Stimulated activated CD4-positive, alpha-beta T cell treated with anti-CD3 and anti-CD28 coated beads, TNF-alpha, amount 100 ng/mL, for 4 hours (primary cell): ENCODE measurements around the gene CCDC14.
A peak's percentile ranks its signal among the peaks of the same experiment; 100 is the strongest.
"Not testable (repeated sequence)": the region's sequence is repeated elsewhere in the genome, so short reads cannot be mapped to it uniquely, and the experiment has no call there.

Experiments used
- DNase-seq, 3 experiments: peaks; one replicate each; pipeline ENCODE4 v3.0.0-alpha.2; 2020; ENCODE audit warnings: low read depth in 3 of 3

CCDC14 gene

GRCh38 chr3:123960781-123961507 lies at the start of gene CCDC14:
CCDC14 (minus strand) TSS chr3:123961229; CDS start chr3:123961173, 56 bp downstream.
- peak; percentile 51 to 63 (median 59) for DNase-seq

GRCh38 chr3:124008321-124008720 lies 47.3 kb upstream of the CCDC14 start:
- DNase-seq: not testable (repeated sequence)

- DNase-seq: no peak
Observed at GRCh38 chr3:124007186-124007585, 46.2 kb upstream of the CCDC14 start.

- not testable (repeated sequence) for DNase-seq
Observed at GRCh38 chr3:124002405-124003079, 41.5 kb upstream of the CCDC14 start.

GRCh38 chr3:124001366-124001765 lies 40.3 kb upstream of the CCDC14 start:
- DNase-seq: not testable (repeated sequence)

GRCh38 chr3:123997543-123997942 lies 36.5 kb upstream of the CCDC14 start:
- DNase-seq: no peak

- no peak for DNase-seq
Observed at GRCh38 chr3:123993818-123994217, 32.8 kb upstream of the CCDC14 start.

GRCh38 chr3:123991730-123992588 lies 30.9 kb upstream of the CCDC14 start, which contains the start of gene ROPN1:
ROPN1 (minus strand) TSS chr3:123992124; CDS start chr3:123980481, 11,643 bp downstream.
- not testable (repeated sequence) for DNase-seq

GRCh38 chr3:123986427-123986826 lies 25.4 kb upstream of the CCDC14 start:
- DNase-seq: no peak

- DNase-seq: no peak
Observed at GRCh38 chr3:123984957-123985356, 23.9 kb upstream of the CCDC14 start.

- no peak for DNase-seq
Observed at GRCh38 chr3:123984350-123984749, 23.3 kb upstream of the CCDC14 start.

GRCh38 chr3:123981317-123981716 lies 20.3 kb upstream of the CCDC14 start:
- DNase-seq: not testable (repeated sequence)

- DNase-seq: no peak
Observed at GRCh38 chr3:123980539-123980938, 19.5 kb upstream of the CCDC14 start.

- not testable (repeated sequence) for DNase-seq
Observed at GRCh38 chr3:123979525-123980501, 18.8 kb upstream of the CCDC14 start.

GRCh38 chr3:123976904-123977303 lies 15.9 kb upstream of the CCDC14 start:
- not testable (repeated sequence) for DNase-seq

GRCh38 chr3:123976181-123976898 lies 15.3 kb upstream of the CCDC14 start:
- not testable (repeated sequence) for DNase-seq

GRCh38 chr3:123975030-123975429 lies 14.0 kb upstream of the CCDC14 start:
- DNase-seq: not testable (repeated sequence)

- DNase-seq: no peak
Observed at GRCh38 chr3:123971406-123971805, 10.4 kb upstream of the CCDC14 start.

GRCh38 chr3:123967260-123967659 lies 6.2 kb upstream of the CCDC14 start:
- not testable (repeated sequence) for DNase-seq

GRCh38 chr3:123966799-123967198 lies 5.8 kb upstream of the CCDC14 start:
- DNase-seq: not testable (repeated sequence)
